Body of pancreas (tissue), 4 donors: ENCODE data around the gene WT1.

Source experiments
- POLR2A ChIP-seq, 3 donors: fragments of 450-650 bp; IDR thresholded peaks; one replicate each; pipeline ENCODE4 v1.6.1; 2016; ENCODE audit warnings: antibody characterized with exemption in 3 of 3, mild to moderate bottlenecking in 2 of 3
- TF ChIP-seq, protein P1 (sequence below), 7 experiments: fragments of 450-650 bp in 4 of 7; fragments of 200-600 bp in 3 of 7; sonication (generic) in 3 of 7; IDR thresholded peaks; one replicate each; pipeline ENCODE4 v1.5.1; 2016 to 2019; ENCODE audit warnings: antibody characterized with exemption in 7 of 7

DNA sequence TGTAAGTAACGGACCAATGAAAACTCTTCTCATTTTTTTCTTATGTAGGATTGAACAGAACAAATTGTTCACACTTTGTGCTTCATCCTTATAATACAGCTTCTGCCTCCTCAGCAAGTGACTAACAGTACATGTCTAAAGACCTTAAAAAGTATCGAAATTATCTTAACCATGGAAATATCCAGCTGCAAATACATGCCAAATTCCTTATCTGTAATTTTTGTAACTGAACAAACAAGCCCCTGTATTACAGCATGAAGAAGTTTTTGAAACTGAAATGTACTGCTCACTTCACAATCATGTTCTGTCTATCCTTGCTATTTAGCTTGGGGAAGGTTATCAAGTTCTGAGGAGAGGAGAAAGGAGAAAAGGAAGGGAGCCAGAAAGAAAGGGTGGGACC lies 20.4 kb downstream of the WT1 start:
- TF ChIP-seq, protein P1, sequence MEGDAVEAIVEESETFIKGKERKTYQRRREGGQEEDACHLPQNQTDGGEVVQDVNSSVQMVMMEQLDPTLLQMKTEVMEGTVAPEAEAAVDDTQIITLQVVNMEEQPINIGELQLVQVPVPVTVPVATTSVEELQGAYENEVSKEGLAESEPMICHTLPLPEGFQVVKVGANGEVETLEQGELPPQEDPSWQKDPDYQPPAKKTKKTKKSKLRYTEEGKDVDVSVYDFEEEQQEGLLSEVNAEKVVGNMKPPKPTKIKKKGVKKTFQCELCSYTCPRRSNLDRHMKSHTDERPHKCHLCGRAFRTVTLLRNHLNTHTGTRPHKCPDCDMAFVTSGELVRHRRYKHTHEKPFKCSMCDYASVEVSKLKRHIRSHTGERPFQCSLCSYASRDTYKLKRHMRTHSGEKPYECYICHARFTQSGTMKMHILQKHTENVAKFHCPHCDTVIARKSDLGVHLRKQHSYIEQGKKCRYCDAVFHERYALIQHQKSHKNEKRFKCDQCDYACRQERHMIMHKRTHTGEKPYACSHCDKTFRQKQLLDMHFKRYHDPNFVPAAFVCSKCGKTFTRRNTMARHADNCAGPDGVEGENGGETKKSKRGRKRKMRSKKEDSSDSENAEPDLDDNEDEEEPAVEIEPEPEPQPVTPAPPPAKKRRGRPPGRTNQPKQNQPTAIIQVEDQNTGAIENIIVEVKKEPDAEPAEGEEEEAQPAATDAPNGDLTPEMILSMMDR (IDR thresholded peaks at IDR 0.05): no peak
- TF ChIP-seq POLR2A (IDR thresholded peaks at IDR 0.05): no peak
